Measurements from ENCODE around the gene MECP2.
A peak's percentile ranks its signal among the peaks of the same experiment; 100 is the strongest.

MECP2 gene

DNA sequence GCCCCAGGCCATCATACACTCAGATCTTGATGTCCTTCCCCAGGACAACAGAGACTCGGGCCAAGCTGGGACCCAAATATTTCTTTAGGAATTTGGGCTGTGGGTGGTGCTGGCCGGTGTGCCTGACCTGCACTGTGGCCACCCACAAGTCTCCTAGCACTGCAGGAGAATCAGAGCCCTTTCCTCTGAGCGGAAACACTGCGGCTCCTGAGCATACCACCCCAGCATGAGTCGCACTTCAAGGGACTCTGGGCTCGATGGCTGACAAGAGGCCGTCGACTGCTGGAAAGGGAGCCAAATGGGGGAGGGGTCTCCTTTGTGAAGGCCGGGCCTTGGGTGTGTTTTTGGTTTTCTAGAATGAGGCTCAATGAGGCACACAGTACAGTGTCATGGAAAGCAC lies 64.9 kb downstream of the MECP2 start:
- no peak for DNase-seq

DNA sequence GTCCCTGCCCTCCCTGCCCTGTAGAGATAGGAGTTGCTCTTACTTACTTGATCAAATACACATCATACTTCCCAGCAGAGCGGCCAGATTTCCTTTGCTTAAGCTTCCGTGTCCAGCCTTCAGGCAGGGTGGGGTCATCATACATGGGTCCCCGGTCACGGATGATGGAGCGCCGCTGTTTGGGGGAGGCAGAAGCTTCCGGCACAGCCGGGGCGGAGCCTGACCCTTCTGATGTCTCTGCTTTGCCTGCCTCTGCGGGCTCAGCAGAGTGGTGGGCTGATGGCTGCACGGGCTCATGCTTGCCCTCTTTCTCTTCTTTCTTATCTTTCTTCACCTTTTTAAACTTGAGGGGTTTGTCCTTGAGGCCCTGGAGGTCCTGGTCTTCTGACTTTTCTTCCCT lies 65.4 kb downstream of the MECP2 start:
- no peak for DNase-seq
- no peak for ATAC-seq

More for the DNA sequence above, 64.9 kb downstream of the MECP2 start:
- ATAC-seq = no peak

DNA sequence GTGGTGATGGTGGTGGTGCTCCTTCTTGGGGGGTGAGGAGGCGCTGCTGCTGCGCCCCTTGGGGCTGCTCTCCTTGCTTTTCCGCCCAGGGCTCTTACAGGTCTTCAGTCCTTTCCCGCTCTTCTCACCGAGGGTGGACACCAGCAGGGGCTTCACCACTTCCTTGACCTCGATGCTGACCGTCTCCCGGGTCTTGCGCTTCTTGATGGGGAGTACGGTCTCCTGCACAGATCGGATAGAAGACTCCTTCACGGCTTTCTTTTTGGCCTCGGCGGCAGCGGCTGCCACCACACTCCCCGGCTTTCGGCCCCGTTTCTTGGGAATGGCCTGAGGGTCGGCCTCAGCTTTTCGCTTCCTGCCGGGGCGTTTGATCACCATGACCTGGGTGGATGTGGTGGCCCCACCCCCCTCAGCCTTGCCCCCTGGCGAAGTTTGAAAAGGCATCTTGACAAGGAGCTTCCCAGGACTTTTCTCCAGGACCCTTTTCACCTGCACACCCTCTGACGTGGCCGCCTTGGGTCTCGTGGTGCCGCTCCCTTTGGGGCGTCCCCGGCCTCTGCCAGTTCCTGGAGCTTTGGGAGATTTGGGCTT lies 66.7 kb downstream of the MECP2 start:
- no peak for DNase-seq
- no peak for ATAC-seq

DNA sequence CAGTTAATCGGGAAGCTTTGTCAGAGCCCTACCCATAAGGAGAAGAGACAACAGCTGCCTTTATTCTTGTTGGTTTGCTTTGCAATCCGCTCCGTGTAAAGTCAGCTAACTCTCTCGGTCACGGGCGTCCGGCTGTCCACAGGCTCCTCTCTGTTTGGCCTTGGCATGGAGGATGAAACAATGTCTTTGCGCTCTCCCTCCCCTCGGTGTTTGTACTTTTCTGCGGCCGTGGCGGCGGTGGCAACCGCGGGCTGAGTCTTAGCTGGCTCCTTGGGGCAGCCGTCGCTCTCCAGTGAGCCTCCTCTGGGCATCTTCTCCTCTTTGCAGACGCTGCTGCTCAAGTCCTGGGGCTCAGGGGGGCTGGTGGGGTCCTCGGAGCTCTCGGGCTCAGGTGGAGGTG lies 67.3 kb downstream of the MECP2 start:
- ATAC-seq (no peak), DNase-seq (no peak)

DNA sequence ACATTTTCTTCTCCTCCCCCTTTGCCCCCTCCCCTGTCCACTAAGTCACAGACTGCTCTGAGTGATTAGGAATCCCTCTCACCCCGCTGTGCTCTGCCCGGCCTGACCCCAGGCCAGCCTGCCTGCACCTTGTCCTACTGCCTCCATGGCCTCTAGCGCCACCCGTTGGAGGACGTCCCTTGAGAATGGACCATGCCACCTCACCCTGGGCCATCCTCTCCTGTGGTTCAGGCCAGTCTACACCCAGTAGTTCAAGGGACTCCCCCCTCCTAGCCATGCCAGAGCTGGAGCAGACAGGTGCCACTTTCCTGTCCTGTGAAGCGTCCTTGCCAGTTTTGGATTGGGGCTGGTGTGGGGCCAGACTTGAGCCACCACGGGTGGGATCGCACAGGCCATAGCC lies 68.1 kb downstream of the MECP2 start:
- DNase-seq = no peak
- ATAC-seq = no peak

DNA sequence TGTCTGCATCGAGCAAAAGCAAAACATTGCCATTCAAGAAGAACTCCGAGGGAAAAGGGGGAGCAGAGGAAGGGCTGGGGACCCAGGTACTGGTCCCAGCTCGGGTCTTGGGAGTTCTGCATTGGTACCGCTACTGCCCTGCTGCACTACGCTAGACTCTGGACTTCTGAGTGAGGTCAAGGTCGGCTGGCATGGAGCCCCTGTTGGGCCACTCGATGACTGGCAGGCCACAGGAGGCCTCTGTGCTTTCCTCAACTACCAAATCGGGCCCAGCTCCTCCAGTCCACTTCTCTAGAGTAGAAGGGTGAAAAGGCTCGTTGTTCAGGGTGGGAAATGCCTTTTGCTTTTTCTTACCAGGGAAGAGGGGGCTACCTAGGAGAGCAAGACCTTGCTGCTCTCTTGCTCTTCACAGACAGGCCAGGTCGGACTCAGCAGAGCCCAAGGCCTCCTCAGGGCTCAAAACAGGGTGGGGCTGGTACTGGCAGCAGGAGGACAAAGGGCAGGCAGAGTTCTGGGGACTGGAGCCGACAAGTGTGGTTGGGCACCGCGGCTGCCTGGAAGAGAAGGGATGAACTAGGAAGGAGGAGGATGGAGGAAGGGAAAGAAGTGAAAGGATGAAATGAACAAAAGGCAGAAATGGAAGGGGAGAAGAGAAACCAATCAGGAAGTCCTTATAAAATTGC lies 68.9 kb downstream of the MECP2 start:
- no peak for DNase-seq

DNA sequence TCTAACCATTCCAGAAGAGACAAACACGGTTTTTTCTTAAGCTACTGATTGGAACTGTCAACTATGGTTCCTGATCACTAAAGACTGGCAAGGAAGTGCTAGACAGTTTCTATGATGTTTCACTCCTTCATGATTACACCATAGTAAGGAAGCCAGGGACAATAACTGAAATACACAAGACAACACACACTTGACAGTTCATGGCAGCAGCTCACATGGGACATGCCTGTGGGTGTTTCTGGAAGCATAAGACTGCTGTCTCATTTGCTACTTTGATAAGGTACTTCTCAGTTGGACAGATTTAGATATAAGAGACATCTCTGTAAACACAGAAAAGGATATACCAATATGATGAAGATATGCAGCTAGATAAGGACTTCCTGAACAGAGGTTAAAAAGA lies 69.5 kb downstream of the MECP2 start:
- no peak for DNase-seq
- ATAC-seq = no peak

More for the DNA sequence above, 68.9 kb downstream of the MECP2 start:
- no peak for ATAC-seq

DNA sequence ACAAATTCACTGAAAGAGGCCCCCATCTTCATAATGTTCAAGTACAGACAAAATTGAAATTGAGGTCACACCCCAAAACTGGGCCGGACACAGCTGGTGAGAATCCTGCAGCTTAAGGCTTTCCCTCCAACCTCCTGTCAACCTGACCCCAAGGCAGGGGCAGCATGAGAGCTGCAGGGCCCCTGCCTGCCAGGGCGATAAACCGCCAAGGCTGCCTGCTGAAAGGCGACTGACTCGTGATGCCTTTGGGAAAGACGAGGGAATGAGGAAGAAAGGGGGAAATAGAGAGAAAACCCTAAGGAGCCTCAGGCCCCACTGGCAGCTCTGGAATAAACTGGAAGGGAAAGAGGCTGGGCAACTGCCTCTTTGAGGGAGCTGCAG lies 70.5 kb downstream of the MECP2 start:
- ATAC-seq (no peak), DNase-seq (no peak)

DNA sequence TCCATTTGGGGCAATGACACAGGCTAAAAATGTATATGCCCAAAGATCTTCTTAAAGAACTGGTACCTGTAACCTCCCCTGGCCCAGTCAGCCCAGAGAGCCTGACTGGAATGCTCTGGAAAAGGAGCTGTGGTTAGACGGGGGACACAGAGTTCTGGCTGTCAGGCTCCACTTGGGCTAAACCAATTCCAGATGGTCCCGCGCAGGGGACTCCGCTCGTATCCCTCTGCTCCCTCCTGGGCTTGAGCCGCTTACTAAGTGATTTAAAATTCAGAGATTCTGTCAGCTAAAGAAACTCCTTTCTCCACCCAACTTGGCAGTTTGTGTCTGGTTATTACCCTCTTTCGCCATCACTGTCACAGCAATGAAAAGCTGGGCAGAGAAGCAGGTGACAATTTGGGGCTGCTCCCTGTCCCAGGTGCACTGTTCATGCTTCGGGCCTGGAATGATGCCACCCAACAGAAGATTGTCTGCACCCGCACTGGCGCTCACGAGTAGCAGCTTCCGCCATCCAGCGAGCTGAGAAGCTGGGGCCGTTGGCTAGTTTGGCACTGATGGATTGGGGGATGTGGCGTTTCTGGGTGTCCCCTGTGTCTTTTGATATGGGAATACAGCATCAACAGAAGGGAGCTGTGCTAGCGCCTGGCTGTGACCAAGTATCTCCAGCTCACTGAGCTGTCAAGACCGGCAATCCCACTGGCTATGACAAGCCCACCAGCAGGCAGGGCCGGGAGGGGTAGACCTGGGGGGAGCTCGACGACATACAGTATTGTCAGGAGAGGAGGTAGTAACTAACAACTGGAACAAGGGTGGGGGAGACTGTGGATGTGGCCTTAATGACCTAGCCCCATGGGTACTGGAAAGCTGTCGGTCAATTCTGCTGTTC lies 71.1 kb downstream of the MECP2 start:
- no peak for ATAC-seq

DNA sequence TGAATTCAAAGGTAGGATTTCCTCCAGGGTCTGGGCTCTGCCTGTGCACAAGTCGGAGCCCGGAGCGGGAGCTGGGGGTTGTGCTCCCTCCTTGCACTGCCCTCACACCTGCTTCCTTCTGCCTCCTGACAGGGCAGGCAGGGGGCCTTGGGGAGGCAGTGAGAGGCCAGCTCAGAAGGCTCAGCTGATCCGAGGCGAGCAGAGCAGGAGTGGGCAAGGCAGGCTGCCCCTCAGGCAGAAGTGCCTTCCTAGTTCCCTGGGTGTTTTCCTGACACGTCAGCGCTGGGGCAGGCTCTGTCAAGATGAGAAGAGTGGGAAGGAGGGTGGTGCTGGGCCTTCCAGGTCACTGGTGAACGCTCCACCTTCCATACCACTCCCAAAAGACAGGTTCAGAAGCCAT lies 72.3 kb downstream of the MECP2 start:
- no peak for DNase-seq
- no peak for ATAC-seq

More for the DNA sequence above, 71.1 kb downstream of the MECP2 start:
- no peak for DNase-seq

DNA sequence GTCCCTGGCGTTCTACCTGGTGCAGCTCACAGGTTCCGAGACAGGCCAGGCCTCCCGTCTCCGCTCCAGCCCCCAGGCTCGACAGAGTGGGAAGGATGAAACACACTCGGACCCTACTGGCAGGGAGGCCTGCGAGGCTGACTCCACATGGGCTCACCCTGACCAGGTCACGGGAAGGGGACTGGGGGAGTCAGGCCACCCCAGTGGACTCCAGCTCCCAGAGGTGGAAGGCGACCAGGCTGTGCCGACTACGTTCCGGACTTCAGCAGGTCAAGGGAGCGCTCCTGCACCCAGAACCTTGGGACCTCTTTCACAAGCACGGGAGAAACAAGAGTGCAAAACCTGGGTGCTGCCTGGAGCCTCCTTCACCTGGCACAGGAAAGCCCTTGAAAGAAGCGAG lies 73.2 kb downstream of the MECP2 start:
- ATAC-seq (no peak), DNase-seq (no peak)

DNA sequence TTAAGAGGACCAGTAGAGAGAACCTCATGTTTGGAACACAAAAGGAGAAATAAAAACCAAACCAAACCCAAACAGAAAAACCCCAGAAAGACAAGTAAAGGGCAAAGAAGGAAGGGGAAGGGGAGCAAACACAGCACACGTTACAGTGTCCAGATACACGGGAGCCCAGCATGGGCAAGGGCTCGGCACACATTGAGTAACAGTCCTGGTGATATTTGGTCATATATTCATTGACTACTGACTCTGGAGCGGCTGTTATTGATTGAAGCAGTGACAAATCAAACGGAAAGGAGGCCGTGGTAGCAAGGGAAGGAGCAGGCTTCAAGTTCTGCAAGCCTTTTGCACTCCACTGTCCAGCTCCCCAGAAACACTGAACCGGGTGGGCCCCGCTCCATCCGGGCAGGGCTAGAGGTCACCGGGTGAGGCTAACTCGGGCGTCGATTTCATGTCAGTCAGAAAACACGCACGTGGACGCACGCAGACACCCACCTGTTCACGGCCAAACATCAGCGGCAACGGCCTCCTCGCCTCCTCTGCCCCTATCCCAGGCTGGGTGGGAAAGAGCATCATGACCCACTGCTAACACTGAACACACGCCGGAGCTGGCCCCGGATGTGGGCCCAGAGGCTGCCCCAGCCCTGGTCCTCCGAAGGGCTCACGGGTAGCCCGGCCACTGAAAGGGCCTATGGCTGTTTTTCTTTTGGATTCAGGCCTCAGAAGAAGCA lies 74.1 kb downstream of the MECP2 start:
- DNase-seq (no peak), ATAC-seq (no peak)

DNA sequence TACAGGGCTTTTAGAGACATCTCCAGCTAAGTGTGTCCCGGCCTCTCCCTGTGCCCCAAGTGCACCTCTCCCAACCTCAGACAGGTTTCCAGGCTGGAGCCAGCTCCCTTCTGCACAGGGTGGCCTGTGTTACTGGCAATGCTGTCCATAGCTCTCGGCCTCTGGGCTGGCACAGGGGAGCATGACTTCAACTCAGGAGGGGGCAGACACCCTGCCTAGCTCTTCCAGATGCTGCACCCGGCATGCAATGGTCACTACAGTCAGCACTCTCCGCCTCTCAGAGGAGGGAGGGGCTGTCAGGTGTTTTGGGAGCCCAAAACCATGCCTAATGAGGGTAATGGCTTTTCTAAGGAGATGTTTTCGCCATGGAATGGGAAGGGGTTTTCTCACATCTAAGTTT lies 75.4 kb downstream of the MECP2 start:
- ATAC-seq = no peak

DNA sequence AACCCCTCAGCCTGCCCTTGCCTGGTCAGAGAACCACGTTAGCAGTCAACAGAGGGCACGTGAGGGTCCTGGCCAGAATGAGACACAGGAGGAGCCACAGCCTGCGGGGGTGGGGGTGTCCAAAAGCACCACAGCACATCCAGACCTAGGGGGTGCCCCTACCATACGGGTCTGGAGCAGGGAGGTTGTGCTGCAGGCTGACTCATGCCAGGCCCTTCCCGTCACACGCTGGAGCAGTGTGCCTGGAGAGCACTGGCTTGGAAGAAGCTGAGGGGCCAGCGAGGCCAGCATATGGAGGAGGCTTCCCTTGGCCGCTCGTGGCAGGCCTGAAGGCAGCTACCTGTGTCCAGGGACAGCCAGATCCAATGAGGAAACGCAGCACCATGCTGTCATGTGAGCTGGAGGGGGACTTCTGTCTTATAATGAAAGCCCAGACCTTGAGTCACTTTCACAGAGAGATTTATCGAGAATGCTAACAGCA lies 76.3 kb downstream of the MECP2 start:
- DNase-seq = peak; percentile 45

More for the DNA sequence above, 75.4 kb downstream of the MECP2 start:
- no peak for DNase-seq

DNA sequence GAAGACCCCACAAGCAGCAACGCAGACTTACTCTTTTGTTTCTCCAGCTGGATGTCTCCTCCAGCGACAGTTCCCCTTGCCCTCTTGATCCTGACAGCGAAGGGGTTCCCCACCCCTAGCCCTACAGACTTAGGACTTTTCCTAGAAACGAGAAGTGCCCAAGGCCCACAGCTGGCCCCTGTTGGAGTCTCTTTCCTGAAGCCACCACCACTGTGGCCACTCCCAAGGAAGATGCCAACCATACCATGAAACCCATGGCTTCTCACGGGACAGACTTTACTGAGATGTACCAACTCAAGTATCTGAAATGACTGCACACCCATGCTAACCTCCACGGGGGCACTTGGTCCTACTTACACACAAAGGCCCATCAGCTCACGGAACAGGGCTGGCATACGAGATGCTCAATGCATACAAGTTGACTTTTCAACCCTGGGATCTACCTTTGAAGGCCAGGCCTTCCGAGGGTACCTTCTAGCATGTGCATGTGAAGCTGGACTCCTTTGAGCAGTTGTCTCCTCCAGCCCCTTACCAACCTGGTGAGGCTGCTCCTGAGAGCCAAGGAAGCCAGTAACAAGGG lies 76.9 kb downstream of the MECP2 start:
- ATAC-seq = no peak

More for the DNA sequence above, 76.3 kb downstream of the MECP2 start:
- ATAC-seq = peak; percentile 55

DNA sequence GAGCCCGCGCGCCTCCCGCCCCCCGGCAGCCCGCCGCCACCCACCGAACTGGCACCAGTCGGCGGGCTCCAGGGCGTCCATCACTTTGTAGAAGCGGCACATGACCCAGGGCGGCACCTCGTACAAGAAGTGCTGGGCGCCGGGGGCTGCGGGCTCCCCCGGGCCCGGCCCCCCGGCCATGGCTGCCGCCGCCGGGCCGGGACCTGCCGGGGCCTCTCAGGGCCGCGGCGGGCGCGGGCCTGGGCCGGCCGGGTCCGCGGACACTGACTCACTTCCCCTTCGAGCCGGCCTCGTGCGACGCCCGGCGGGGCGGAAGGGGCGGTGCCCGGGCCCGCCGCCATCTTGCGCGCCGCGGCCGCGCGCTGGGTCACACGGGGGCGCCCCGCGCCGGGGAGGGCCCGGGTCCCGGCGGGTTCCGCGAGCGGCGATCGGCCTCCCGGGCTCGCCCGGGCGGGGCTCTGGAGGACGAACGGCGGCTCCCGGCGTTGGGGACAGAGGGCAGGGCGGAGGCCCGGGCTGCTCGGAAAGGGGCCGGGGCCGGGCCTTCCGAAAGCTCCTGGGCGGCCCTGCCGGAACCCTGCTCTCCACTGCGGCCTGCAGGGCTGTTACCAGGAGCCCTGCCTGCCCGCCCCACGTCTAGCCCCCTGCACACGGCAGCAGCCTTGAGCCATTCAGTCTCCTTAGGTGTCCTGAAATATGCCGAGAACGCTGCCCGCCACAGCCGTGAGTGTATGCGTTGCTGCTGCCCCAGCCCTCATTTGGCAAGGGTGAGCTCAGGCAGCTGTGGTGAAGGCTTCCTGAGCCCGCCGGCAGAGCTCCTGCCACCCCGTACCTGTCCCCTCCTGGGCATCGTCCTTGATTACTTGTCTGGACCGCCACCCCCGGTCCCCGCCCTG lies 77.6 kb downstream of the MECP2 start, which contains the start of gene IRAK1:
IRAK1 (minus strand) TSS at position 270 of the 896 bp plus-strand sequence; CDS start at position 180, 90 bp downstream.
- peak; percentile 76 for ATAC-seq
- DNase-seq = peak; percentile 67

More for the DNA sequence above, 76.9 kb downstream of the MECP2 start:
- no peak for DNase-seq

DNA sequence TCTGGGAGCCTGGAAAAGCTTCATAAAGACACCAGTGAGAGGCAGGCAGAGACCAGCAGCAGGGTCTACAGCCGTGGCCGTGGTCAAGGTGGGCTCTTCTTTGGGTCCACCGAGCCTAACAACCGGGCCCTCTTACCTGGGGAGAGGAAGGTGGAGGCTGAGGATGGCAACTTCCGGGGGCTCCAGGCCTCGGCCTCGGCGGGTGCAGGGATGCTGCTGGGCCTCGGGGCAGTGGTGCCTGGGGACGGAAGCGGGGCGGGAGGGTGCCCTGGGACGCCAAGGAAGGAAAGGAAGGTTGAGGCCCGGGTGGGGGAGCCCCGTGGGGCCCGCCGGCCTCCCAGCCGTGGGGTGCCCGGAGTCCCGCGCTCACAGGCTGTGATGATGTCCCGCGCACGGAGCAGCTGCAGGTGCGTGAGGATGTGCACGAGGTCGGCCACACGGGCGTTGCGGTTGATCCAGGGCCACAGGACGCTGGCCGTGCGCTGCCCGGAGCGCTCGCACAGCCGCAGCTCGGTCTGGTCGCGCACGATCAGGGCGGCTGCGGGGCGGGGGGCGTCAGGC lies 78.4 kb downstream of the MECP2 start:
- no peak for ATAC-seq
- peak; percentile 31 for DNase-seq

DNA sequence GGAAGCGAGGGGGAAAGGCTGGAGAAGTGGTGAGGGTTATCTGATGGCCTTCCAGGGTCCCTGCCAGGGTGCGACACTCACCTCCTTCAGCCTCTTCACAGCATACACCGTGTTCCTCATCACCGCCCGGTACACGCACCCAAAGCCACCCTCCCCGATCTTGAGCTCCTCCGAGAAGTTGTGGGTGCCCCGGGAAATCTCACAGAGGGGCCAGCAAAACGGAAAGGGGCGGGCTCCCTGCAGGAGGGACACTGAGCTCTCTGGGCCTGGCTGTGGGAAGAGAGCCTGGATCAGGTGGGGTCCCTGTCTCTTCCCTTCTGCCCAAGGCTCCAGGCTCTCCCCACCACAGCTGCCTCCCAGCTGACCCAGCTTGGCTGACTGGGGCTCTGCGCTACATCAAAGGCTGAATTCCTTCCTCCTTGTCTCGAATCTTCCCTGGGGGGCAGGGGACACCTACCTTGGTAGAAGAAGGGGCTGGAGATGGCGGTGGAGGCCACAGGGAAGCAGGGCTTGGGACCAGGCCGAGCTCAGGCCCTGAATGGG lies 78.9 kb downstream of the MECP2 start:
- DNase-seq (no peak), ATAC-seq (no peak)

DNA sequence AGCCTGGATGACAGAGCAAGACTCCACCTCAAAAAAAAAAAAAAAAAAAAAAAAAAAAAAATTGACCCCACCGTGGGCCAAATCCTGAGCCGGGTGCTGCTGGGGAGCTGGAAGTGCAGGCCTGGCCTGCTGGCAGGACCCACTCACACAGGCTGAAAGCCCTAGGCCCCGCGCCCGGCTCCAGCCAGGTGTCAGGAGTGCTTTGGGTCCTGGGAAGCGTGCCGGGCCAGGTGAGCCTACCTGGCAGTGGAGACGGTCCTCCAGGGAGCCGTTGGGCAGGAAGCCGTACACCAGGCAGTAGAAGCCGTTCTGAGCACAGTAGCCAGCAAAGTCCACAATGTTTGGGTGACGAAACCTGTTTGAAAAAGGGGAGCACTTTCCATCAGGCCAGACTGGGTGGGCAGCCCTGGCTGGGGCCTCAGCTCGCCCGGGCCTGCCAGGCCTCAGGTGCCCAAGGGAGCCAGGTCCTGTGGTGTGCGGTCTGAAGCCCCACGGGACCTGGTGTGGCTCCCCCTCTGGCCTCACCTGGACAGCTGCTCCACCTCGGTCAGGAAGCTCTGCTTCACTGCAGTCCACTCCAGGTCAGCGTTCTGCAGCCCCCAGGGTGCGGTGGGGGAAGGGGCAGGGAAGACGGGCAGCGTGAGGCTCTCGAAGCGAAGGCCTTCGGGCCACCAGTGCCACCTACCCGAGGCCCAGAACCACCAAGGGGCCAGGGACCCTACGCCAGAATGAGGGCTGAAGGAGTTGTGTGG lies 79.6 kb downstream of the MECP2 start:
- DNase-seq = no peak
- no peak for ATAC-seq

Data from stimulated activated naive CD8-positive, alpha-beta T cell treated with anti-CD3 and anti-CD28 coated beads, Interleukin-15, Interleukin-2, amounts not matched to agents 100 U/mL and 50 U/mL, for 24 hours (primary cell).